ENCODE results near the gene IYD.
A peak's percentile ranks its signal among the peaks of the same experiment; 100 is the strongest.

The IYD gene

DNA sequence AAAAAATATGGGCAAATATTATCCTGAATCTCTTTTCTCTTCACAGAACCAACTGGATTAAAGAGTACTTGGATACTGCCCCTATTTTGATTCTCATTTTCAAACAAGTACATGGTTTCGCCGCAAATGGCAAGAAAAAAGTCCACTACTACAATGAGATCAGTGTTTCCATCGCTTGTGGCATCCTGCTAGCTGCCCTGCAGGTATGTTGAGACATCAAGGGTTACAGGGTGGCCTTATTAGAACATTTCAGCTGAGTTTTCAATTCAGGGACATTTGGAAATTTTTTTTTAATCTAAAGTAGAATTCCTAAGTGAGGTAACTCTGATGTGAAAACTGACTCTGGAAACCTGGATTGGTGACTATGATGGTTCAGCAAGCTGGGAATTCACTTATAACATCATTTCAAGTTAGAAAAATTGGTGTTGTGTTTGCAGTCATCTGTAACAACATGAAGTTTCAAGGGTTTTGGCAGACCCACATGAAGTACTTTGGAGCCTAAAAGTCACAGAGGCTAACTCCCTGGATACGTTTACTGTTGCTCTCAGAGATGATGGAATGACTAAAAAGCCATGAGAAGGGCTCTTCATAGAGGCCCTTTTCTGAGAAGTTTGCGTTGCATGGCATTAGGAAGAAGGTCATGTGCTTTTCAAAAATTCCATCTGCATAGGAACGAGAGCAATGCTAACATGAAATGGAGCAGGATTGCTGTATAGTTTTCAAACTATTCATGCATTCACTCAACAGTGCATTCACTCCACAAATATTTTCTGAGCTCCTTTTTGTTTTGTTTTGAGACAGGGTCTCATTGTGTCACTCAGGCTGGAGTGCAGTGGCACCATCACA, 25.5 kb downstream of the IYD start:
- no peak overlapping the region for H3K4me3 ChIP-seq (ENCODE audit: low read depth, low read length)
- TF ChIP-seq, protein P1, sequence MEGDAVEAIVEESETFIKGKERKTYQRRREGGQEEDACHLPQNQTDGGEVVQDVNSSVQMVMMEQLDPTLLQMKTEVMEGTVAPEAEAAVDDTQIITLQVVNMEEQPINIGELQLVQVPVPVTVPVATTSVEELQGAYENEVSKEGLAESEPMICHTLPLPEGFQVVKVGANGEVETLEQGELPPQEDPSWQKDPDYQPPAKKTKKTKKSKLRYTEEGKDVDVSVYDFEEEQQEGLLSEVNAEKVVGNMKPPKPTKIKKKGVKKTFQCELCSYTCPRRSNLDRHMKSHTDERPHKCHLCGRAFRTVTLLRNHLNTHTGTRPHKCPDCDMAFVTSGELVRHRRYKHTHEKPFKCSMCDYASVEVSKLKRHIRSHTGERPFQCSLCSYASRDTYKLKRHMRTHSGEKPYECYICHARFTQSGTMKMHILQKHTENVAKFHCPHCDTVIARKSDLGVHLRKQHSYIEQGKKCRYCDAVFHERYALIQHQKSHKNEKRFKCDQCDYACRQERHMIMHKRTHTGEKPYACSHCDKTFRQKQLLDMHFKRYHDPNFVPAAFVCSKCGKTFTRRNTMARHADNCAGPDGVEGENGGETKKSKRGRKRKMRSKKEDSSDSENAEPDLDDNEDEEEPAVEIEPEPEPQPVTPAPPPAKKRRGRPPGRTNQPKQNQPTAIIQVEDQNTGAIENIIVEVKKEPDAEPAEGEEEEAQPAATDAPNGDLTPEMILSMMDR (IDR thresholded peaks at IDR 0.05; ENCODE audit: insufficient read depth, low read depth, low read length, missing control alignments), result no peak
- DNase-seq (ENCODE audit: low read depth), result no peak

DNA sequence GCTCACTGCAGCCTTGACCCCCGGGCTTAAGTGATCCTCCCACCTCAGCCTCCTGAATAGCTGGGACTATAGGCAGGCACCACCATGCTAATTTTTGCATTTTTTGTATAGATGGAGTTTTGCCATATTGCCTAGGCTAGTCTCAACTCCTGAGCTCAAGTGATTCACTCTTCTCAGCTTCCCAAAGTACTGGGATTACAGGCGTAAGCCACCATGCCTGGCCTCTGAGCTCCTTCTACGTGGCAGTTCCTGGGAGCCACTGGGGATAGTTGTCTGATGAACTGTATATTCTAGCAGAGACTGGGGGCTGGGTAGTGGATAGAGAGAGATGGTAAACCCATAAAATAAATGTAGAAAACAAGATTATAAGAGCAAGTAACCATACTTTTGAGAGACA, 26.1 kb downstream of the IYD start:
- DNase-seq (ENCODE audit: low read depth), result no peak
- H3K4me3 ChIP-seq (ENCODE audit: low read depth, low read length), result no peak overlapping the region
- TF ChIP-seq, protein P1 (IDR thresholded peaks at IDR 0.05; ENCODE audit: insufficient read depth, low read depth, low read length, missing control alignments), result no peak

DNA sequence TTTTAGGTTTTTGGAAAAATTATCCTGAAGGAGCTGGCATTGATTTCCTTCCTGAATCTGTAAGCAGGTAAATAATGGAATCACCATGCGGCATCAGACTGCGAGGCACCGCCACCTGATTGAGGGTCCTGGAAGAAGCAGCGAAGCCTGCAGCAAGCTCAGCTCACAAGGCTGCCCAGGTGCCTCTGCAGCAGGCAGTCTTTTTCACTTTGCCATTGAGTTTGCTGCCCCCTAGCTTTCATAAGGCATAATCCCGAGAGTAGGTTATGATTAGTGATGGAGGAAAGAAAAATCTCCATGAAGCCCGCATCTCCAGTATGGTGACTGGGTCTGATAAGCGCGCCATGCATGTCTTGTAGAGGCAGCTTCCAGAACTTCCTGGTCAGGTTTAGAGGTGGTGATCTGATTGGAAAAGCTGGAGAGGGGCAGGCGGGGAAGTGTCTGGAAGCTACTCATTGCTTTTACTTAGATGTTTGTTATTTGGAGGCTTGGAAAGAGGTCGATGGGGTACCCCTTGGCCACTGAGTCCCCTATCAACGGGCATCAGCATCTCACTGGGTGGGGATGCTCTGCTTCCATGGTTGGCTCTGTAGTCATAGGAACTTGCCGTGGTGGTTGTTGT, 26.7 kb downstream of the IYD start:
- TF ChIP-seq, protein P1 (IDR thresholded peaks at IDR 0.05; ENCODE audit: insufficient read depth, low read depth, low read length, missing control alignments), result peak; percentile 69
- peak; percentile 60 for DNase-seq (ENCODE audit: low read depth)
- no peak overlapping the region for H3K4me3 ChIP-seq (ENCODE audit: low read depth, low read length)

DNA sequence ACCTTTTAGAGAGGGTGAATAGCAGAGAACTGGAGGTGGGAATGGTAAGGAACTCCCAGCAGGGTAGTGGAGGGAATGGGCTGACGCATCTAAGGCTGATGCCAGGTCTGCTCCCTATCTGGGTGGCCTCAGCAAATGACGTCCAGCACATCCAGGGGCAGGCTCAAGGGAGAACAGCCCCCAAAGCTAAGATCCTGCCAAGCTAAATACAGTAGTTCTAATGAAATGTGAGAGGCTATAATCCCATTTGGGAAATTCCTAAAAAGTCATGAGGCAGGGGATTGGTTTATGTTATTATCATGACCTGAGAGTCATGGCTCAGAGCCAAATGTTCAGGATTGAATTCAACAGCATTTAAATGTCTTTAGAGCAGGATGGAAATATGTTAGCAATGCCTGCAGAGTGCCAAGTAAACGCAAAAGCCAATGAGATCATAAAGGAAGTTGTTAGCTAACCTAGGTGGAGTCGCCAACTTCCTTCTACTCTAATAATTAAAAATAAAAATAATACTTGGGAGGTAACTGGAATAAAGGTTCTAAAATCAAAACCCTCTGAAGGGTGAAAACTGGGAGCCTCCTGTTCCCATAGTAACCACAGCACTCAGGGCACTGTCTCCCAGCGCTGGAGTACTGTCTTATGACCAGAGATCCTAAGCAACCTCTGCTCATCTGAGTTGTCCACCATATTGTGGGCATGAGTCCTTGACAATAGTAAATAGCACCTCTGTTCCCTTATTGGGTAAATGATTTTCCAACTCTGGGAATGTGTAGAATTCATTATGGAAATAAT, 34.8 kb downstream of the IYD start:
- H3K4me3 ChIP-seq (ENCODE audit: low read depth, low read length), result no peak overlapping the region
- no peak for DNase-seq (ENCODE audit: low read depth)
- TF ChIP-seq, protein P1 (IDR thresholded peaks at IDR 0.05; ENCODE audit: insufficient read depth, low read depth, low read length, missing control alignments), result no peak

DNA sequence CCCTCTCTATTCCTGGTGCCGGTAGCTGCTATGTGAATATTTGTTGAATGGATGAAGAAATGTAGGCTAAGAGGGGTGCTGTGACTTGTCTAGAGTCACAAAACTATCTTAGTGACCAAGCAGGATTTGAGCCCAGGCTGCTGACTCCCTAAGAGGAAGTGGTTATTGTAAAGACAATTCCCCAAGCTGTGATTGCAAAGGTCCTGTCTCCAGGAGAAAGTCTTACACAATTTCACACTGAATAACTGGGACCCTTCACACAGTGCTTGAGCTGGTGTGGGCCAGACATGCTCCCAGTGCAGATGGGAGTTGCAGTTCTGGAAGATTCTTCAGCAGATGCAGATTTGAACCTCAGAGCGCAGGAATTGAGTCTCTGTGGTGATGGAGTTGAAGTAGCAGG, 38.1 kb downstream of the IYD start:
- DNase-seq (ENCODE audit: low read depth), result no peak
- no peak overlapping the region for H3K4me3 ChIP-seq (ENCODE audit: low read depth, low read length)
- TF ChIP-seq, protein P1 (IDR thresholded peaks at IDR 0.05; ENCODE audit: insufficient read depth, low read depth, low read length, missing control alignments), result no peak

DNA sequence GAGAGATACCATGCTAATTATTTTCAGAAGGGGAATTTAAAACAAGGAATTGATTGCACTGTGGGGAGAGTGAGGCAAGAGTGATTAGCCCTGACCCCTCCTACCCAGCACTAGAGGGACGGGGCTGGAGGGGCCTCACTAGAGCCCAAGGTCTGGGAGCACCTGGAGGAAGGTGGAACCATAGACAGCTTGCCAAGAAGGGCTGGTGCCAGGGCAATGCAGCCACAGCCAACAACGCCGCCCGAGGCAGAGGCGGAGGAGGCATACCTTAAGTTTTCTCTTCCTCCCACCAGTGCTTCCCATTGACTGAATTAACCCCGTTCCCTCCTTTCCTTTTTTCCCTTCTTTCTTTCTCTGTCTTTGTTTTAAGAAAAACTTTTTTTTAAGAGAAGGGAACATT, 40.0 kb downstream of the IYD start:
- TF ChIP-seq, protein P1 (IDR thresholded peaks at IDR 0.05; ENCODE audit: insufficient read depth, low read depth, low read length, missing control alignments), result no peak
- DNase-seq (ENCODE audit: low read depth), result no peak
- no peak overlapping the region for H3K4me3 ChIP-seq (ENCODE audit: low read depth, low read length)
